Fibroblast of skin of back (primary cell): ENCODE results near the gene PTPRF. TPM values are rescaled to one million over a fixed set of nuclear protein-coding genes. Genes with fewer than 3 reads are reported as not detected.
"Not testable (repeated sequence)": the region's sequence is repeated elsewhere in the genome, so short reads cannot be mapped to it uniquely, and the experiment has no call there.

Experiments used
- DNase-seq: peaks from one replicate; pipeline ENCODE4 v3.0.0-alpha.2; 2013
- polyA plus RNA-seq, 2 experiments: library from polyadenylated mRNA; unstranded; fragments of 120-200 nt; gene quantifications; one replicate each; pipeline ENCODE4 v1.2.1, GENCODE V29; 2013; ENCODE audit not compliant: insufficient read length in 2 of 2

PTPRF gene
- 72.6 TPM for polyA plus RNA-seq (2013, experiment 1 of 2; ENCODE audit: insufficient read length)
- polyA plus RNA-seq (2013, experiment 2 of 2; ENCODE audit: insufficient read length), result 61.6 TPM

DNA sequence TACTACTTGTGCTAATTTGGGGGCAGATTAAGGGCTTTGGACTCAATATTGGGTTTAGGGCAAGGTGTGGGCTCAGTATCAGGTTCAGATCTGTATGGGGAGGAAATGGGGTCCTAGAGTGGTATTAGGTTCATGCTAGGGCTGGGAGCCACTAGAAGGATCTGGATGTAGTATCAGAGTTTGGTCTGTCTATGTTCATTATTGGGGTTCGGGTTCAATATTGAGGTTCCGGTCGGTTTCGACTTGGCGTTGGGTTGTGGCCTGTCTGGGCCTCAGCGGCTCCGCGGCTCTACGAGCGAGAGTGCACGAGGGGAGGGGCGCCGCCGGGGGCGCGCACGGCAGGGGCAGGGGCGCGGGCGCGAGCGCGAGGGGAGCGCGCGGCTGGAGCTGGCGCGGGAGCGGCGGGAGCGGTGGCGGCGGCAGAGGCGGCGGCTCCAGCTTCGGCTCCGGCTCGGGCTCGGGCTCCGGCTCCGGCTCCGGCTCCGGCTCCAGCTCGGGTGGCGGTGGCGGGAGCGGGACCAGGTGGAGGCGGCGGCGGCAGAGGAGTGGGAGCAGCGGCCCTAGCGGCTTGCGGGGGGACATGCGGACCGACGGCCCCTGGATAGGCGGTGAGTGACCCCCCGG lies at the start of gene PTPRF:
PTPRF (plus strand) TSS at position 401 of the 624 bp plus-strand sequence. CDS start 14,193 bp downstream, outside the sequence.
- DNase-seq, result peak; percentile 60

DNA sequence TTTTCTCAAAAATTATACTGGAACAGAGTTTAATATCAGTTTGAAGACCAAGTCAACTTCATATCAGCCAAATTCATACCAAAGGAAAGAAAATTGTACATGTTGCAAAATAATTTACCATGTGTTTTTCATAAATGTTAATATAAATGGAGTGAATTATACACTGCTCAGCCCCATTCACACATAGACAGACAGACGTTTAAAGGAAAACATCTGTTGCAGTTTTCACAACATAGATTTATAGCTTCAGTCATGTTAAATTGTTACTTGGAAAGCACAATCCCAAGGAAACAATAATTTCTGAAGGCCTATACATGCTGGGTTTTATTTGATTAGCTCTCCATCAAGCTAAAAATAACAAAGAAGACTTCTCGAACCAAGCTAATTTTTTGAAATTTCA lies 49.2 kb upstream of the PTPRF start:
- DNase-seq, result no peak

DNA sequence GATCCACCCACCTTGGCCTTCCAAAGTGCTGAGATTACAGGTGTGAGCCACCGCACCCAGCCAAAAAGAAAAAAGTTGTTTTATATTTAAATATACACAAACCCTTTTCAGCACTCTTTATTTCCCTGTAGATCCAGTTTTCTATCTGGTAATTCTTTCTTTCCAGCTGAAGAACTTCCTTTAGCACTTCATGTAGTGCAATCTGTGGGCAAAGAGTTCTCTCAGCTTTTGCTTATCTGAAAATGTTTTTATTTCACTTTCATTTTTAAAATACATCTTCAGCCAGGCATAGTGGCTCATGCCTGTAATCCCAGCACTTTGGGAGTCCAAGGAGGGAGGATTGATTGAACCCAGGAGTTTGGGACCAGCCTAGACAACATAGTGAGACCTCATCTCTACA lies 48.5 kb upstream of the PTPRF start:
- no peak for DNase-seq

DNA sequence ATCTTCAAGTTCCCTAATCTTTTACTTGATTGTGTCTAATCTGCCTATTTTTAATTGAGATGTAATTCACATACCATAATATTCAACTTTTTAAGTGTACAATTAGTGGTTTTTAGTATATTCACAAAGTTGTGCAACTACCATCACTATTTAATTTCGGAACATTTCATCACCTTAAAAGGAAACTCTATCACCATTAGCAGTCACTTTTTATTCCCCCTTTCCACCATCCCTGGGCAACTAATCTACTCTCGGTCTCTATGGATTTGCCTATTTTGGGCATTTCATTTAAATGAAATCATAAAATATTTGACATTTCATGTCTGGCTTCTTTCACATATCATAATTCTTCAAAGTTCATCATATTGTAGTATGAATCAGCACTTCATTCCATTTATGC lies 46.3 kb upstream of the PTPRF start:
- DNase-seq, result peak; percentile 39

DNA sequence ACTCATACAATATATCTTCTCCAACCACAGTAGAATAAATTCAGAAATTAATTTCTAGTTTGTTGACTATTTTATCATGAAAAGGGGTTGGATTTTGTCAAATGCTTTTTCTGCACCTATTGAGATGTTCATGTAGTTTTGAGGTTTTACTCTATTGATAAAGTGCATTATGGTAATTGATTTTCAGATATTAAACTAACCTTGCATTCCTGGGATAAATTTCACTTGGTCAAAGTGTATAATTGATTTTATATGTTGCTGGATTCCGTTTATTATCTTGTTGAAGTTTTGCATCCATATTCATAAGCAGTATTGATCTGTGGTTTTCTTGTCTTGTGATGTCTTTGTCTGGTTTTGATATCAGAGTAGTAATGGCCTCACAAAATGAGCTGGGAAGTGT lies 42.5 kb upstream of the PTPRF start:
- DNase-seq, result no peak

DNA sequence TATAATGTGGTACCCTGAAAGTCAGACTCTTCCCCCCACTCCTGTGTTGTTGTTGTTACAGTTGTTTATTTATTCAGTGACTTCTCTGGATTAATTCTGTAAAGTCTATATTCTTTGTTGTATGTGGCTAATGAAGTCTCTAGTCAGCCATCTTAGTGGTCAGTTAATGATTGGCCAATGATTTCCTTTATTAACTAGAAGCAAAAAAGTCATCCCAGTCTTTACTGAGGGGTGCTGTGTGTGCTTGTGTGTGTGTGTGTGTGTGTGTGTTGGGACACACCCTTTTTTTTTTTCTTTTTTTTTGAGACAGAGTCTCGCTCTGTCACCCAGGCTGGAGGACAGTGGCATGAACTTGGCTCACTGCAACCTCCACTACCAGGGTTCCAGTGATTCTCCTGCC lies 39.6 kb upstream of the PTPRF start:
- no peak for DNase-seq

DNA sequence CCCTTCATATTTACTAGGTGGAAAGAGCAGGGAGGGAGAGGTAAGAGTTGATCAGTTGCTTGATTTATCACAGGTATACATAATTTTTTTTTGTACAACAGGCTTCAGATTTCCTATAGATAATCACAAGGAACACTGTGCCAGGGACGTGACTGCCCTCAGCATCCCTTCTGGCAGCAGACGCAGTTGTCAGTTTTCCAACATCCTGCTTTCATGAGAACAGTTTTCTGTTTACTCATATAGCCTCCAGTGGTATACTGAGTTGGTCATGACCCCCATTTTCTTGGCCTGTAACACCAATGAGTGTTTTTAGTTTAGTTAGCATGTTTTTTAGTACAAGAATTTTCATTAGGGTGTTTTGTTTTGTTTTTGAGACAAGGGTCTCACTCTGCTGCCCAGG lies 37.9 kb upstream of the PTPRF start:
- peak; percentile 19 for DNase-seq

DNA sequence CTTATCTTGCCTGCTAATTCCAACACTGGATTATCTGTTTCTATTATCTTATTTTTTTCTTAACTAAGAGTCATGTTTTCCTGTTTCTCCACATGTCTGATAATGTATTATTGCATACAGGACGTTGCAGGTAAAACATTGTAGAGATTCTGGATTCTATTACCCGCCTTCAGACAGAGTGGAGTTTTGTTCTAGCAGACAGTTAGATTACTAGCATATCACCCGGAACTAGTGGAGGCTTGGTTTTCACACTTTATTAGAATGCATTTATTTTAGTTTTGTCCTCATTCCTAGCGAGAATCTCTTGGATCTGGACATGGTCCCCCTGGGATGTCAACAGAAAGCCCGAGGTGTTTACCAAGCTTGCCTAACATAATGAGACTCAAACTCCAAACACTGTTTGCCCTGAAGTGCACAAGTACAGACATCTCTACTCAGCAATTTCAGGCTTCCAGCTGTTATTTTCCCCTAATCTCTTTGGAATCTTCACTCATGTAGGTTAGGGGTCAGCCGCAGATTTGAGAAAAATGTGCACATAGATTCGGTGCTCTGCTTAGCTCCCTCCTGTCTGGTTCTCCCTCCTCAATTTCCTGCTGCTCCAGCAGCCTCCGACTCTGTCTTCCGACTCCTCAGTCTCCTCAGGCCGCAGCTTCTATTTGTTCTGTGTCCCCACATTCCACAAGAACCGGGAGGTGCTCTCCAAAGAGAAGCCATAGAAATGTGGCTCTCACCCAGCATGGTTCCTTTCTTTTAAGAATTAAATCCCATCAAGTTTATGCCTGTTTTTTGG lies 36.8 kb upstream of the PTPRF start:
- peak; percentile 18 for DNase-seq

DNA sequence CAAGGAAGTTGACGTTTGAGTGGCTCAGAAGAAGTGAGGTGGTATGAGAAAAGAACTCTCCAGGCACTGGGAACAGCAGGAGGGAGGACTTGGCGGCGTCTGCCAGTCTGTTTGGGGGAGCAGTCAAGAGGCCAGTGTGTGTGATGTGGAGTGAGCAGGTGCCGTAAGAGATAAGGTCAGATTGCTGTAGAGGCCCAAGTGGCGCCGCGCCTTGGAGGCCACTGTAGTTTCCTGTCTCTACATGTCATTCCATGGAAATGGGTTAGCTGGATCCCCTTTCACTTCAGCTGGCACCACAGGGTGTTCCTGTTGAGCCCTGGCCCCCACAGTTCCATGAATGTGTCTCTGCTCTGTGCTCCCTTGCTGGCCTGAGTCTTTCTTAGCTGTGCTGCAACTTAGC lies 35.5 kb upstream of the PTPRF start:
- no peak for DNase-seq

DNA sequence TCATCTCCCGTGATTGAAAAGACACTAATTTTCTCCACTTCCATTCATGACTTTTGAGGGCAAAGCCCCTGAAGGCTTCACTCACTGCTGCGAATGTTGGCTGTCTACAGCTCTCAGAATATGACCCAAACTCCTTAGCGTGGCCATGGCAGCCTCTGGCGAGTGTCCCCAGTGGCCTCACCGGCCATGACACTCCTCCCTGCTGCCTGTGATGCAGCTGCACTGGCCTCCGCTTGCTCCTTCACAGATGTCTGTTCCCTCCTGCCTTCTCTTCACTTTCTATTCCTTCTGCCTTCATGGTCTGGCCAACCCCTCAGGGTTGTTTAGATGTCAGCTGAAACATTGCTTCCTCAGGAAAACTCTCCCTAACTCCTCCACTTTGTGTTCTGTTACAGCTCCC lies 30.8 kb upstream of the PTPRF start:
- no peak for DNase-seq

DNA sequence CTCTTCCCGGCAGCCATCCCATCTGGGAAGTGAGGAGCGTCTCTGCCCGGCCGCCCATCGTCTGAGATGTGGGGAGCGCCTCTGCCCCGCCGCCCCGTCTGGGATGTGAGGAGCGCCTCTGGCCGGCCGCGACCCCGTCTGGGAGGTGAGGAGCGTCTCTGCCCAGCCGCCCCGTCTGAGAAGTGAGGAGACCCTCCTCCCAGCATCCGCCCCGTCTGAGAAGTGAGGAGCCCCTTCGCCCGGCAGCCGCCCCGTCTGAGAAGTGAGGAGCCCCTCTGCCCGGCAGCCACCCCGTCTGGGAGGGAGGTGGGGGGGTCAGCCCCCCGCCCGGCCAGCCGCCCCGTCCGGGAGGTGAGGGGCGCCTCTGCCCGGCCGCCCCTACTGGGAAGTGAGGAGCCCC lies 28.9 kb upstream of the PTPRF start:
- DNase-seq, result not testable (repeated sequence)

DNA sequence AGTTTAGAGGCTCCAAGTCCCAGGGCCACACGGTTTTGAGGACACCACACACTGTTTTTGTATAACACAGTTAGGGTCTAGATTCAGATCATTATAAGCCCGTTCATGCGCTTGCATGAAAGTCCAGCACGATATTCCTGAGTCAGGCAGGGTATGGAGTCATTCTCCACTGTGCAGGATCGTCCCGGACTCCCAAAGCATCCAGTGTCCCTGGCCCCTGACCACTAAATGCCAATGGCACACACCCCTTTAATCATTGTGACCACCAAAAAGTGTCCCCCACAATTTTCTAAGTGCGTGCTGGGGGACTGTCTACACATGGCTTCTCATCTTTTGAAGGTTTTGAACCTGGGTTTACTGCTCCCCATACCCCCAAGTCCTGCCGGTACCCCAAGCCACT lies 27.1 kb upstream of the PTPRF start:
- DNase-seq, result no peak

DNA sequence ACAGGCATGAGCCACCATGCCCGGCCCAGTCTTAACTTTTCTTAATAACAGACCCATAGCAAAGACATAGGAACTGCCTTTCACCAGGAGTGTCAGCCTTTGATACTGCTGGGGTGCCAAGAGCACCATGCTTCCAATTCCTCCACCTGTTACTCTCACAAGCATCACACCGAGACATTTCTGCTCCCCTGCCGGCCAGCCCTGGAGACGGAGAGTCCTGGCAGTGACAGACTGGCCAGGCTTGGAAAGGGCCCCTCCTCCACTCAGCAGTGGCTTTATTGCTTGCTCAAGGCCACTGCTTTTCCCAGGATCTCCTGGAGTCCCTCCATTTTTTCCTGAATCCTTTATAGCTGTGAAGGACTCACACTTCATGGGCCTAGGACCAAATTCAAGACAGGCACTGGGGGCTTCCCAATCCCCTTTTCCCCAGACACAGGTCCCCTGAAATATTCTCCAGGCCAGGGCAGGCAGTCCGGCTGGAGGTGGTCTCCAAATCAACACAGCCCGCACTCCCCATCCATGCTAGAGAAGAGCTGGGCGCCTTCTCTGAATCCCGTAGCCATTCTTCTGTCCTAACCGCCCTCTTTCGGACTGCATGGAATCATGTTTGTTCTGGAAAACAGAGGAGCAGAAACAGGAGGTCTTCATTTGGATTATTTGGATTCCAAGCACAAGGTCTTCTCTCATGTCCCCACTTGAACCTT lies 25.5 kb upstream of the PTPRF start:
- no peak for DNase-seq

DNA sequence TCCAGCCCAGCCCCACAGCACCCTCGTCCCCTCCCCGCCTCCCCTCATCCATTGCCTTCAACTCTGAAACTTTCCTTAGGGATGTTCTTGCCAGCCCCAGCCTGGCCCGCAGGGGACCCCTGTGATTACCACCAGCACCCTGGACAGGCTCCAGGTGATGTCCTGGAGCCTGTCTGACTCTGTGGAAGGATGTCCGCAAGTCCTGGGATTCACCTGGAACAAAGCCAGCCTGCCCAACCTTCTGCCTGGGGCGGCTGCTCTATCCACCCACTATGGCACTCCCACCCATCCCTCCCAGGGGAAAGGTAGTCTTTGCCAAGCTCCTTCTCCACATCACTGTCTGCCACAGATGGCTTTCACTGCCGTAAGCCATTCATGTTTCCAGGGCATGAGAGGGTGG lies 24.4 kb upstream of the PTPRF start:
- DNase-seq, result no peak

DNA sequence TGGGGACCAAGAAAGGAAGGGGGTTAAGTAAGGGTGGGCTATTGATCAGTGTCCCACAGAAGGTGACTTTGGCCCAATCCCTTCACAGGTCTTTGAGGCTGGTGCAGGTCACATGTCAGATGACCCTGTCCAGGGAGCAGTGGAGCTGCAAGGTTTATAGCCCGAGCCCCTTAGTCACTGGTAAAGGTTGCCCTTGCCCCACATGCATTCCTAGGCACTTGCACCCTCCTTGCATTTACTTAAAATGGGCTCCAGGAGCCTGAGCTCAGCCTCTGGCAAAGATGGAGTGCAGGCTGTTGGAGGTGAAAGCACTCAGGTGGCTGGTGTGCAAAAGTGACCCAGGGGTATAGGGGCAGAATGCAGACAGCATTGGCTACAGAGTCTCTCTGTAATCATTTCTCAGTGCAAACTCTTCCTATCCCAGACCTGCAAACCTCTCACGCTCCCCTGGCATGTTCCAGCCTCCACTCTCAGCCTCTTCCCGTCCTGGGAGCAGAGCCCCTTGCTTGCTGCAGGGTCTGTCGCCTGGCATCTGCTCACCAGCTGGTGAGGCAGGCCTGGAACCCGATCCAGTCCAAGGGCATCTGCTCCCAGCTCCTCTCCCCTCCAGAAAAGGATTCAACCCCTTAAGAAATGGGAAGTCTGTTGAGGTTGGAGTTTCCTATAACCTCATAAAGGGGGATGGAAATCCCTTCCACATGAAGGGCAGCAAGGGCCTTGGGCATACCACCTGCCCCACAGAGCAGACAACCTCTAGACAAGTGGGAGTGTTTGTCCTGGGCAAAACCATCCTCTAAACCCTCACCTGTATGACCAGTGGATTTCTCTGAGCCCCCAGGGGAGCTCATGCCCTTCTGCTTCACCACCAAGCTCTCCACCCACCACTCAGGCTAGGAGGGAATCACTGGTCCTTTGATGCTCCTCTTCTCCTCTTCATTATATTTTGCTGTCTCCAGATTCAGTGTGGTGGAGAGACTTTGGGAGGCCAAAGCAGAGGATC lies 23.1 kb upstream of the PTPRF start:
- DNase-seq, result no peak

DNA sequence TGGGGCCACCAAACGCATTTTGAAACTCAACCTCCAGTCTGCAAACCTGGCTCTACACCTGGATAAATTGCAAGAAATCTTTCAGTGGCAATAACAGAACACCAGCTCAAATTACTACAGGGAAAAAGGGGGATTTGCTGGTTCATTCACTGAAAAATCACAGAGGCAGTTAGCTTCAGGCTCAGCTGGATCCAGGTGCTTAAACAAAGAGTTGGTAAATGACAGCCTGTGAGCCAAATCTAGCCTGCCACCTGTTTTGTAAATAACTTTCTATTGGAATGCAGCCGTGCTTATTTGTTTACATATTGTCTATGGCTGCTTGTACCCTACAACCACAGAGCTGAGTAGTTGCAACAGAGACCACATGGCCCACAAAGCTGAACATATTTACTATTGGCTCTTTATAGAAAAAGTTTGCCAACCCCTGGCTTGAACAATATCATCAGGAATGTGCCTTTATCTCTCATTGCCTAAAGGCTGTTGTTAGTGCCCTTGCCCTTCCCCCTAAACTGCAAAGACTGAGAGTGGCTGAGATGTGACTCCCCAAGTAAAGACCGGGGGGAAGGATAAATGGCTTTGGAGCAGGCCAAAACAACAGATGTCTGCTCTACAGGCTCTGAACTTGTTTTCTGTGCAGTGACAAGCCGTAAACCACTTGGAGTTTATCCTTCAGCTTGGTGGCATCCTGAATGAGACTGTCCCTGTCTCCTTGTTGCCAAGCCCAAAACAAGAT lies 21.5 kb upstream of the PTPRF start:
- DNase-seq, result no peak

DNA sequence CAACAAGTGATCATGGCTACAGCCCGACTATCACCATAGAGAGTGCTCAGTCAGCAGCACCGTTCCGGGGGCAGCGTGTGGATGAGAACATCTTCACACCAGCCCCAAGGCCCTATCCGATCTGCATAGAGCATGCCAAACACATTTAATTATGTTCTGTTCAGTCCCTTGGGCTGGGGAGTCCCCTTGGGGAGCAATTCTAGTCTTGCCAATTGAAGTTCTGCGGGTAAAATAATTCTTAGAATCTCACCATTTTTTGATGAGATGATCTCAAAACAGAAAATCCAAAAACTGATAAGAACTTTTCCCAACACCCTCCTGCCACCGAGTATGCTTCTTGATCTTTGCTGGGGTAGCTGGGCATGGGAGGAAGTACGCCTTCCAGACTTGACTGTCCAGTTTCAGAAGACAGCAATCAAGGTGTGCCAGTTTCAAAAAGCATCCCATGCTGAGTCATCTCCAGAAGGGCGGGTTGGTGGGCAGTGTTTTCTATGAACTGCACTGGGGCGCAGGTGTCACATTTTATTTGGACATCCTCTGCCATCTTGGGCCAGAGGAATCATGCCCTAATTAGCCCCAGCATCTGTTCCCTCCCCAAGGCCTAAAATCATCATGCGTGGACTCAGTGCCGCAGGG lies 20.8 kb upstream of the PTPRF start:
- no peak for DNase-seq

DNA sequence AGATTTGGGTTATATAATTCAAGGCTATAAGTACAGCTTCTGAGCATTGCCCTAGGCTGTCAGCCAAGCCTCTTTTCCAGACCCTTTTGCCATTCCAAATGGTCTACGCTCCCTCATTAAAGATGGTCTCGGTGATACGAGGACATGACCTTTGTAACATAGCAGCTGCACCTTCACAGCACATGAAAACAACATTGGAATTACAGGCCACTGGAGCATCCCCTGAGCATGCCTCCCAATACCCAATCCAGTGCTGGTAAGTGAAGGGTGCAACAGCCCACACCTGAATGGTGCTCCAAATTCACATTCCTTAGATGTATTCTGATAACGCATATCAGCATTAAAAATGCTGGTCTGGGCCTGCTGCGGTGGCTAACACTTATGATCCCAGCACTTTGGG lies 20.1 kb upstream of the PTPRF start:
- no peak for DNase-seq

DNA sequence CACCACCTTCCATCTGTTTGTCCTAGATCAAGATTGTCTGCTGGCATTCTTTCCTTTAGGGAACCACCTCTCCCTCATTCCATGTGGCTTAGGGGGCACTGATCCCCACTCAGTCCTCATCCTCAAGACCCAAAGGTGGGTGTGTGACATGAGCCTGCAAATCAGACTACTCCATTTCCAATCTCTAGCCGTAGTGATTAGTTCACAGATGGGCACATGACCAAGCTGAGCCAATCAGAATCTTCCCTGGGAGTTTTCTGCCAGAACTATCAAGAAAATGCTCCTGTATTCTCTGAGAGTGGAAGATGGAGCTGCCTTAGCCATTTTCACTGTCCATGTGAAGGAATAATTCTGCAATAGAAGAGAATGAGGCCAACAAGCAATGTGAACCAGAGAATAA lies 19.3 kb upstream of the PTPRF start:
- no peak for DNase-seq

DNA sequence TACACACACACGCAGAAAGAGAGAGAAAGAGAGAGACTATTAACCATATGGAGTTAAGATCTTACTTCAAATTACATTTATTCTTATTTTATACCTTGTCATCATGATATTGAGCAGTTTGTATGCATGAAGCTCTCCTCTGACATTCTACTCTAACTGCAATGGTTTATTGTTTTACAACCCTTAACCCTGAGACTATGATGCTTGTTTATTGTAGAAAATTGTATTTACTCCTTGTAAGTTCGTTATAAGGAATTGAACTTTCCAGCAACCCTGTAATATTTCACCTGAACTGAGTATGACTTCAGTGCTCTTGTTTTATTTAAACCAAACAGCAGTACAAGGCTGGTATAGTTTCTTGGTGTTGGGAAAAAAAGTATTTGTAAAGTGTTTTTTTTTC lies 18.6 kb upstream of the PTPRF start:
- DNase-seq, result no peak

DNA sequence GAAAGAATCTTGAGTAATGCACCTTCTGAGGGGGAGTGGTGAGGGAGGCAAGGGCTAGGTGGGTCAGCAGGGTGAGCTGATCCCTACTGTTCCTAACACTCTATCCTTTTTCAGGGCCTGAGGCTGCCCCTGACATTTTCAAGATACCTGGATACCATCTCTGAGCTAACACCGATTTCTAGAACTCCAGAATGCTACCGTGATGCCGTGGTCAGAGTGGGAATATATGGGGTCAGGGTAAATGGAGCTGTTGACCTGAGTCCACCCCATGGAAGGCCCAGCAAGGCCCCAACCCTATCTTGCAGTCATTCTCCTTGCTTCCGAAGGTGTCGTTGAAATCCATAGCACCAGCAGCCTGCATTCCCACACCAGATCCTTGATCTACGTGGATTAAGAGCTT lies 18.0 kb upstream of the PTPRF start:
- DNase-seq, result no peak
